Colon (tissue), 2 donors: ENCODE measurements around the gene ABCG2.

ENCODE experiments used
- FAIRE-seq: peaks from 2 replicates; lab custom pipeline; 2012; peaks lifted over from hg19 to GRCh38; lab: Jason Lieb, UNC
- donor health status: control.
- donor health status: control.

The ABCG2 gene

GRCh38 chr4:88063634-88064296 lies 94.7 kb downstream of the ABCG2 start:
- no peak for FAIRE-seq

- peak; percentile 33 for FAIRE-seq
Observed at GRCh38 chr4:88062843-88063242, 95.6 kb downstream of the ABCG2 start.

GRCh38 chr4:88062311-88062710 lies 96.1 kb downstream of the ABCG2 start:
- no peak for FAIRE-seq

- no peak for FAIRE-seq
Observed at GRCh38 chr4:88060431-88060830, 98.0 kb downstream of the ABCG2 start.

GRCh38 chr4:88059766-88060165 lies 98.7 kb downstream of the ABCG2 start:
- FAIRE-seq: no peak

- no peak for FAIRE-seq
Observed at GRCh38 chr4:88058295-88058694, 100.1 kb downstream of the ABCG2 start.

- FAIRE-seq: no peak
Observed at GRCh38 chr4:88054901-88055300, 103.5 kb downstream of the ABCG2 start.

- no peak for FAIRE-seq
Observed at GRCh38 chr4:88054229-88054628, 104.2 kb downstream of the ABCG2 start.

GRCh38 chr4:88045021-88045420 lies 113.4 kb downstream of the ABCG2 start:
- FAIRE-seq: no peak

- FAIRE-seq: no peak
Observed at GRCh38 chr4:88043586-88044340, 114.7 kb downstream of the ABCG2 start.

- FAIRE-seq: no peak
Observed at GRCh38 chr4:88043001-88043400, 115.4 kb downstream of the ABCG2 start.

GRCh38 chr4:88041626-88042025 lies 116.8 kb downstream of the ABCG2 start:
- FAIRE-seq: no peak

GRCh38 chr4:88040707-88041106 lies 117.7 kb downstream of the ABCG2 start:
- FAIRE-seq: no peak
